Measurements from ENCODE around the gene KIF19. TPM values are rescaled to one million over a fixed set of nuclear protein-coding genes. Genes with fewer than 3 reads are reported as not detected.

The KIF19 gene
- total and polyA plus RNA-seq, 2 of the 8 experiments (the other 6 are each of a cell fraction or from before 2014, with no cell fraction given), result 0.52 to 0.77 TPM

GRCh38 chr17:74394275-74394950 is 68.4 kb downstream of the KIF19 start (continued):
- TF ChIP-seq SAP30 (IDR thresholded peaks at IDR 0.05; ENCODE audit: insufficient read depth, insufficient replicate concordance, low read length), result no peak
- no peak for TF ChIP-seq CREB1 (IDR thresholded peaks at IDR 0.05)
- no peak for TF ChIP-seq BRCA1 (IDR thresholded peaks at IDR 0.05; ENCODE audit: low read depth, low read length)
- TF ChIP-seq JUND (IDR thresholded peaks at IDR 0.05; ENCODE audit: low read length), result no peak

Data from H1 (cell line).